Right lobe of liver (tissue), 4 donors: ENCODE results near the gene HTD2.
"Not testable (repeated sequence)": the region's sequence is repeated elsewhere in the genome, so short reads cannot be mapped to it uniquely, and the experiment has no call there.

Experiments used
- POLR2A ChIP-seq: fragments of 450-650 bp; IDR thresholded peaks from one replicate; pipeline ENCODE4 v1.6.1; 2017; ENCODE audit warnings: antibody characterized with exemption, mild to moderate bottlenecking
- TF ChIP-seq, protein P1 (sequence below), 4 donors: fragments of 200-600 bp in 3 of 4; fragments of 450-650 bp in 1 of 4; IDR thresholded peaks; one replicate each; pipeline versions ENCODE4 v1.5.1 to v1.8.0; 2016 to 2022; ENCODE audit warnings: antibody characterized with exemption in 4 of 4, mild to moderate bottlenecking in 2 of 4
- donor health status: DM: no; HTN: no; CAD: no.
- donor health status: DM: no; HTN: no; CAD: no.
- donor health status: DM: no; HTN: yes; CAD: no.

DNA sequence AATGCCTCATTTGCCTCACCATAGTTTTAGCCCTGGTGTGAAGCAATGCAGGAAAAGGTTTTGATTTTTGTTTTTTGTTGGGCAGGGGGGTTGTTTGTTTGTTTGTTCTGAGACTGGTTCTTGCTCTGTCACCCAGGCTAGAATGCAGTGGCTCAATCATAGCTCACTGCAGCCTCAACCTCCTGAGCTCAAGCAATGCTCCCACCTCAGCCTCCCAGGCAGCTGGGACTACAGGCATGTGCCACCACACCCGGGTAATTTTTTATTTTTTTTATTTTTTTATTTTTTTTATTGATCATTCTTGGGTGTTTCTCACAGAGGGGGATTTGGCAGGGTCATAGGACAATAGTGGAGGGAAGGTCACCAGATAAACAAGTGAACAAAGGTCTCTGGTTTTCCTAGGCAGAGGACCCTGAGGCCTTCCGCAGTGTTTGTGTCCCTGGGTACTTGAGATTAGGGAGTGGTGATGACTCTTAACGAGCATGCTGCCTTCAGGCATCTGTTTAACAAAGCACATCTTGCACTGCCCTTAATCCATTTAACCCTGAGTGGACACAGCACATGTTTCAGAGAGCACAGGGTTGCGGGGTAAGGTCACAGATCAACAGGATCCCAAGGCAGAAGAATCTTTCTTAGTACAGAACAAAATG lies 17.2 kb upstream of the HTD2 start:
- TF ChIP-seq, protein P1, sequence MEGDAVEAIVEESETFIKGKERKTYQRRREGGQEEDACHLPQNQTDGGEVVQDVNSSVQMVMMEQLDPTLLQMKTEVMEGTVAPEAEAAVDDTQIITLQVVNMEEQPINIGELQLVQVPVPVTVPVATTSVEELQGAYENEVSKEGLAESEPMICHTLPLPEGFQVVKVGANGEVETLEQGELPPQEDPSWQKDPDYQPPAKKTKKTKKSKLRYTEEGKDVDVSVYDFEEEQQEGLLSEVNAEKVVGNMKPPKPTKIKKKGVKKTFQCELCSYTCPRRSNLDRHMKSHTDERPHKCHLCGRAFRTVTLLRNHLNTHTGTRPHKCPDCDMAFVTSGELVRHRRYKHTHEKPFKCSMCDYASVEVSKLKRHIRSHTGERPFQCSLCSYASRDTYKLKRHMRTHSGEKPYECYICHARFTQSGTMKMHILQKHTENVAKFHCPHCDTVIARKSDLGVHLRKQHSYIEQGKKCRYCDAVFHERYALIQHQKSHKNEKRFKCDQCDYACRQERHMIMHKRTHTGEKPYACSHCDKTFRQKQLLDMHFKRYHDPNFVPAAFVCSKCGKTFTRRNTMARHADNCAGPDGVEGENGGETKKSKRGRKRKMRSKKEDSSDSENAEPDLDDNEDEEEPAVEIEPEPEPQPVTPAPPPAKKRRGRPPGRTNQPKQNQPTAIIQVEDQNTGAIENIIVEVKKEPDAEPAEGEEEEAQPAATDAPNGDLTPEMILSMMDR (IDR thresholded peaks at IDR 0.05): not testable (repeated sequence)
- TF ChIP-seq POLR2A: not testable (repeated sequence)
